ENCODE measurements around the gene CD8B.
"Not testable (repeated sequence)": the region's sequence is repeated elsewhere in the genome, so short reads cannot be mapped to it uniquely, and the experiment has no call there.

CD8B gene

GRCh38 chr2:86861628-86862379 is at the start of gene CD8B:
TSS of gene CD8B (minus strand) at chr2:86861886. CDS start at chr2:86861865, 21 bp downstream.
- in situ Hi-C loops (cut with HindIII; ENCODE audit: low pct_unique_long_range_greater_than_20kb, low sequenced_read_pairs); DNase-seq (ENCODE audit: low read depth in 1 of 2, low spot score in 1 of 2): not testable (repeated sequence)

DNA sequence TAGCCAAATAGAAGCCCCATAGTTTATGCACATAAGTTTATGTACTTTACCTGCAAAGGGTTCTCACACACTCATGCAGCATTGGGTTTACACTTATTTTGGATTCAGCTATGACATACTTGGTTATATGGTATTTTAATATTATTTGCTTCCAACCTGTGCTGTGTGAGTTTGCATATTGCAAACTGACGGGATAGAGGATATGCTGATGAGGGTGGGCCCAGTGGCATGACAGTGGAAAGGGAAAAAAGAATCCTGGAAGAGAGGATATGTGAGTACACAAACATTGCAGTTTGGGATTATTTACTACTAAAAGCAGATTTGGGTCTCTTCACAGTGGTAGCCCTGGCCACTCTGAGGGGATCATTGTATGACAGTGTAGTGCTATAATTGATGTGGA is 44.2 kb upstream of the CD8B start:
- DNase-seq (ENCODE audit: low read depth in 1 of 2, low spot score in 1 of 2); in situ Hi-C loops (cut with HindIII; ENCODE audit: low pct_unique_long_range_greater_than_20kb, low sequenced_read_pairs): not testable (repeated sequence)

DNA sequence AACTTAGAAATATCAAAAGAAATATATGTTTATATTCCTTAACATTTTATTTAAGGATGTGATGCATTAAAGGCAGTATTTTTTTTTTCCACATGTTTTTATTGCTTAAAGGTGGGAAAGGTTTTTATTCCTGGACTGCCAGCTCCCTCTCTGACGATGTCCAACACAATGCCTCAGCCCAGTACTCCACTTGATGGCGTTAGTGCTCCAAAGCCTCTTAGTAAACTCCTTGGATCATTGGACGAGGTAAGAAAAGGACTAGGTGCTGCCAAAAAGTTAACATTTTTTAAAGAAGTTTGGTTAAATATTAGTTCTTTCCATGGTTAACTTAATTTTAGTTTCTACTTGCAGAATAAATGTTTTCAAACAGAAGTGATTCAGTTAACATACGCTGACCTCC is 39.0 kb upstream of the CD8B start:
- in situ Hi-C loops (cut with HindIII; ENCODE audit: low pct_unique_long_range_greater_than_20kb, low sequenced_read_pairs) = not testable (repeated sequence)
- DNase-seq (ENCODE audit: low read depth in 1 of 2, low spot score in 1 of 2) = peak in 1 of 2 experiments; percentile 55

DNA sequence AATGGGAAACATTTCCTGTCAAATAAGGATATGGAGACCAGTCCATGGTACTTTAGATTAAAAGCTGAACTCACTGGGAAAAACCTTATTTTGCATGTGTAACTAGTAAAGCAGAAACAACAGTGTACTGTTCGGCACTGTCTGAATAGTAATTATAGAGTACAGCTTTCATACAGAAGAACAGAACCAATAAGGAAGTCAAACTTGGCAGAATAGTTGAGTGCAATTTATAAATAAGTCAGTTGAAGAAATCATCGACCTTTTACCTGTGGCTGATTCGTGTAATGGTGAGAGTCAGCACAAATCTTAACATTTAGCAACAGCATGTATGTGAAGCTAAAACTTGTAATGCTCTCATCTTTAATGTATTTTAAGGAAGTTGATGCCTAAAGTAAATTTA is 24.3 kb upstream of the CD8B start:
- DNase-seq (ENCODE audit: low read depth in 1 of 2, low spot score in 1 of 2); in situ Hi-C loops (cut with HindIII; ENCODE audit: low pct_unique_long_range_greater_than_20kb, low sequenced_read_pairs): not testable (repeated sequence)

DNA sequence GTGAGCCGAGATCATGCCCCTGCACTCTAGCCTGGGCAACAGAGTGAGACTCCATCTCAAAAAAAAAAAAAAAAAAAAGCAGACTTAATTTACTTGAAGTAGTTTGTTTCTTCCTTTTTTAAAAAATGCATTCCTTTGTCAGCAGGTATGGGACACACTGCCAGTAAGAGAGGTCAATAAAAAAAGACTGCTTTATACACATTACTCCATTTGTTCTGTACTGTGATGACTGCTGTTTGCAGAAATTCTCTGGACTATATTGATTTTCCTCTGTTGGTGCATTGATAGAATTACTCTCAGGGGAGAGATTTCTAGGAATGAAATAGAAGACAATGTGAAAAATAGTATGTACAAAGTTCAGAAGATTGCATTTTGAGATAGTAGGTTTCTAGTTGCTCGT is 21.2 kb upstream of the CD8B start:
- DNase-seq (ENCODE audit: low read depth in 1 of 2, low spot score in 1 of 2); in situ Hi-C loops (cut with HindIII; ENCODE audit: low pct_unique_long_range_greater_than_20kb, low sequenced_read_pairs): not testable (repeated sequence)

DNA sequence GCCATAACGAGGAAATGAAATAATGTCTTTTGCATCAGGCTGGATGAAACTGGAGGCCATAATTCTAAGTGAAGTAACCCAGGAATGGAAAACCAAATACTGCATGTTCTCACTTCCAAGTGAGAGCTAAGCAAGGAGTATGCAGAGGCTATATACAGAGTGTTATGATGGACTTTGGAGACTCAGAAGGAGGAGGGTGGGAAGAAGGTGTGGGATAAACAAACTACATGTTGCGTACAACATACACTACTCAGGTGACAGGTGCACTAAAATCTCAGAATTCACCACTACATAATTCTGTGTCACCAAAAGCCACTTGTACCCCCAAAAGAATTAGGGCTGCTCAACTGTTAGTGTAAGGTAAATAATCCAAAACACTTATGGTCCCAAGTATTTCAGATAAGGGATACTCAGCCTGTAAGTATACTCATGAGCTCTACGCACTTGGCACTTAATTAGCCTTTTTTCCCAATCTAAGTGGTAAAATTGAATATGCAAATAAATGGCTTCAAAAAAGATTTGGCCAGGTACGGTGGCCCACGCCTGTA is 20.5 kb upstream of the CD8B start:
- DNase-seq (ENCODE audit: low read depth in 1 of 2, low spot score in 1 of 2); in situ Hi-C loops (cut with HindIII; ENCODE audit: low pct_unique_long_range_greater_than_20kb, low sequenced_read_pairs): not testable (repeated sequence)

DNA sequence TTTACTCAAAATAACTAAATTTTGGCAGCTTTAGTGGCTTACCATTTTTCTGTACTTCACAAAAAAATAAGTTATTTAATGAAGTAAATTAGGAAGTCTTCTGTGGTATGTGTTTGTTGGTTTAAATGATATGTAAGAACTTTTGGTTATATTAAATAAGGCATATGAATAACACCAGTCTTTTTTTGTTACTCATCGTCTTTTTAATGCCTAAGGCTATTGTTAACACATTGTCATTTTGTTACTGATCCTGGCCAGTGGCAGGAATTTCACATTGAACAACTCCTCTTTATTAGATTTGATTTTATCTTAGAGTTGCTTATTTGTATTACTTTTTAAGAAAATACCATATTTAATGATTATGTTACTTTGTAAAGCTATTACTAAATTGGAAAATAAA is 17.3 kb upstream of the CD8B start:
- in situ Hi-C loops (cut with HindIII; ENCODE audit: low pct_unique_long_range_greater_than_20kb, low sequenced_read_pairs); DNase-seq (ENCODE audit: low read depth in 1 of 2, low spot score in 1 of 2): not testable (repeated sequence)

- in situ Hi-C loops (cut with HindIII; ENCODE audit: low pct_unique_long_range_greater_than_20kb, low sequenced_read_pairs); DNase-seq (ENCODE audit: low read depth in 1 of 2, low spot score in 1 of 2): not testable (repeated sequence)
Observed at GRCh38 chr2:86870941-86871340, 9.3 kb upstream of the CD8B start.

DNA sequence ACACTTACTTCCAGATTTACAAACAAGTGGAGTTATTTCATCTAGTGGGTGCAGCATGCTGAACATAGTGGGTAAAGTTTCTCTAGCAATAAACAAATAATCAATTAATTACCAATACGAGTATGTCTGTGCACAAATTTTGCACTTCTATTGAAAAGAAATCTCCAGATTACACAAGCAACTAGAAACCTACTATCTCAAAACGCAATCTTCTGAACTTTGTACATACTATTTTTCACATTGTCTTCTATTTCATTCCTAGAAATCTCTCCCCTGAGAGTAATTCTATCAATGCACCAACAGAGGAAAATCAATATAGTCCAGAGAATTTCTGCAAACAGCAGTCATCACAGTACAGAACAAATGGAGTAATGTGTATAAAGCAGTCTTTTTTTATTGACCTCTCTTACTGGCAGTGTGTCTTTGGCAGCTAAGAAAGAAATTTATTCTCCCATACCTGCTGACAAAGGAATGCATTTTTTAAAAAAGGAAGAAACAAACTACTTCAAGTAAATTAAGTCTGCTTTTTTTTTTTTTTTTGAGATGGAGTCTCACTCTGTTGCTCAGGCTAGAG is 7.3 kb upstream of the CD8B start:
- in situ Hi-C loops (cut with HindIII; ENCODE audit: low pct_unique_long_range_greater_than_20kb, low sequenced_read_pairs); DNase-seq (ENCODE audit: low read depth in 1 of 2, low spot score in 1 of 2): not testable (repeated sequence)

GRCh38 chr2:86862380-86862703 is 656 bp upstream of the CD8B start:
- DNase-seq (ENCODE audit: low read depth in 1 of 2, low spot score in 1 of 2); in situ Hi-C loops (cut with HindIII; ENCODE audit: low pct_unique_long_range_greater_than_20kb, low sequenced_read_pairs): not testable (repeated sequence)

- in situ Hi-C loops (cut with HindIII; ENCODE audit: low pct_unique_long_range_greater_than_20kb, low sequenced_read_pairs); DNase-seq (ENCODE audit: low read depth in 1 of 2, low spot score in 1 of 2): not testable (repeated sequence)
Observed at GRCh38 chr2:86861175-86861574, 511 bp downstream of the CD8B start.

GRCh38 chr2:86860573-86860972 is 1.1 kb downstream of the CD8B start:
- in situ Hi-C loops (cut with HindIII; ENCODE audit: low pct_unique_long_range_greater_than_20kb, low sequenced_read_pairs); DNase-seq (ENCODE audit: low read depth in 1 of 2, low spot score in 1 of 2): not testable (repeated sequence)

GRCh38 chr2:86857688-86858087 is 4.0 kb downstream of the CD8B start:
- in situ Hi-C loops (cut with HindIII; ENCODE audit: low pct_unique_long_range_greater_than_20kb, low sequenced_read_pairs); DNase-seq (ENCODE audit: low read depth in 1 of 2, low spot score in 1 of 2): not testable (repeated sequence)

- DNase-seq (ENCODE audit: low read depth in 1 of 2, low spot score in 1 of 2); in situ Hi-C loops (cut with HindIII; ENCODE audit: low pct_unique_long_range_greater_than_20kb, low sequenced_read_pairs): not testable (repeated sequence)
Observed at GRCh38 chr2:86856498-86856897, 5.2 kb downstream of the CD8B start.

DNA sequence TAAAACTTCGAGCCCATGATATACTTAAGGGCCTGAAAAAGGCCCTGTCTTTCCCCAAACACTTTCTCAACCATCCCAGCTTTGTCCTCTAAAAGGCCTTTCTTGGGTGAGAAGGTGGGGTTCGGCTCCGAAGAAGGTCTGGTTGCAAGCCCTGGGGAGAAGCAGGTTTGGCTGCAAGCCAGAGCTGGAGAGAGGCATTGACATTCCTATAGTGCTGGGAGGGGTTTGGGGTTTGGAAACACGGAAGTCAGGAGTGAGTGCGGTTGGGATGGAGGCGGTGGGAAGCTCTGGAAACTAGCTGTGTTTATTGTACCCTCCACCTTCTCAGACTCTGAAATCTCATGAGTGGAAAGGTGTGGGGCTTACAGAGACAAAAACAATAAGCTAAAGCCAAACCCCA is 5.7 kb downstream of the CD8B start:
- in situ Hi-C loops (cut with HindIII; ENCODE audit: low pct_unique_long_range_greater_than_20kb, low sequenced_read_pairs) = not testable (repeated sequence)

DNA sequence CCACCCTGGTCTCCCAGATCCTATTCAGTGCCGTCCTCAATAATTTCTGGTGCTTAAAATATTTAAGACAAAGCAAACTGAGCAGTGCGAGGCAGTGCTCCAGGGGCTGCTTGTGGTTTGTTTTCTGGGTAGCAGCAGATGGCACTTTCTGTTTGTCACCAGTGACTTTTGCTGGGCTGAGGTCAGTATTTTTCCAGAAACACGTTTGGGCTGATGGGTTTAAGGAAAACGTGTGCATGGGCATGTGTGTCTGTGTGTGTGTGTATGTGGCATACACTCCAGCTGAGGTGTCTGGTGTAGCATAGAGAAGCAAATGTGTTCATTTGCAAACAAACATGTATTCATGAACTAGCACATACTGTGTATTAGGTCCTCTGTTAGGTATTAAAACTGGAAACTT is 10.1 kb downstream of the CD8B start:
- in situ Hi-C loops (cut with HindIII; ENCODE audit: low pct_unique_long_range_greater_than_20kb, low sequenced_read_pairs); DNase-seq (ENCODE audit: low read depth in 1 of 2, low spot score in 1 of 2): not testable (repeated sequence)

More for the DNA sequence above, 5.7 kb downstream of the CD8B start:
- DNase-seq (ENCODE audit: low read depth in 1 of 2, low spot score in 1 of 2) = peak; percentile 13 to 70

DNA sequence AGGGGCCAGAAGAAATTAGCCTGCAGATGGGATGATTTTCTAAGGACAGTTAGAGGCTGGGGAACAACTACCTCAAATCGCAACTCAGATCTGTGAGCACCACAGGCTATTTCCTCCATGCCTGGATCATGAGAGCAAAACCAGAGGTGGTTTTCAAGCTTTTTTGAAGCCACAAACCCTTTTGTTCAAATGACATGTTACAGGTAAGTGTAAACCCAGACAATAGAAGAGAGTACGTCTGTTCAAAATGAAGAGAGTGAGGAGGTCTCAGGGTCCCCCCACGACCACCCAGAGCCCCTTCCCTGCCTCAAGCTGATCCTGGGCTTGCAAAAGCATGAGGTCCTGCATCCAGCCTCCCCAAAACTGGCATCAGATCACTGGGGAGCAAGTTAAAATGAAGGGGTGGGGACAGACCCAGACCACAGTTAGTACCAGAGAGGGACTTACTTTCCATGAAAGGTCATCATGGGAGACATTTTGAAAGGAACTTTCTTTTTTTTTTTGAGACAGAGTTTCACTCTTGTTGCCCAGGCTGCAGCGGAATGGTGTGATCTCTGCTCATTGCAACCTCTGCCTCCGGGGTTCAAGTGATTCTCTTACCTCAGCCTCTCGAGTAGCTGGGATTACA is 19.0 kb downstream of the CD8B start:
- DNase-seq (ENCODE audit: low read depth in 1 of 2, low spot score in 1 of 2); in situ Hi-C loops (cut with HindIII; ENCODE audit: low pct_unique_long_range_greater_than_20kb, low sequenced_read_pairs): not testable (repeated sequence)

DNA sequence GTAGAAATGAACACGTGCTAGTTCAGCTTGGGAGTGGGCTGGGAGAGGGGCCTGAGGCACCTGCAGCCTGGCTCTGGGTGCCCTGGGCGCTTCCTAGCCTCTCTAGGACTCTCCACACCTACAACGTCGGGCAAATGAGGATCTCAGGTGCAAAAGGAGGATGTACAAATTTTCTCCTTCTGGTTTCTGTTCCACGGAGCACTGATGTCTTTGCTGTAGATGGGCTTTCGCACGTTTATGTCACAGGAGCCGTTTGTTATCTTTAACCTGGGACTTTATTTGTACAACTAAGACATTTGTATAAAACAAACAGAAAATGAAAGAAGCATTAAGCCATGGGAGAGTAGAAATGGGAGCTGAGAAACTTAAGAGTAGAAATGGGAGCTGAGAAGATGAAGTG is 20.4 kb downstream of the CD8B start:
- DNase-seq (ENCODE audit: low read depth in 1 of 2, low spot score in 1 of 2); in situ Hi-C loops (cut with HindIII; ENCODE audit: low pct_unique_long_range_greater_than_20kb, low sequenced_read_pairs): not testable (repeated sequence)
